ENCODE results near the gene EGFL7. TPM values are rescaled to one million over a fixed set of nuclear protein-coding genes. Genes with fewer than 3 reads are reported as not detected.

EGFL7 gene
- total RNA-seq, 1 donor from 2014 or later = 7.0 TPM

- peaks cover 7% of the 10 kb centered on the region for H3K4me1 Mint-ChIP-seq (ENCODE audit: low read depth)
- H3K27me3 Mint-ChIP-seq (ENCODE audit: low read depth) = no peaks in the 10 kb centered on the region
- no peak for DNase-seq (ENCODE audit: low spot score)
- no peak overlapping the region for H3K4me3 Mint-ChIP-seq (ENCODE audit: unreplicated experiment)
- H3K36me3 Mint-ChIP-seq (ENCODE audit: low read depth) = no peaks in the 10 kb centered on the region
- no peaks in the 10 kb centered on the region for H3K9me3 Mint-ChIP-seq (ENCODE audit: low read depth)
- TF ChIP-seq, protein P1, sequence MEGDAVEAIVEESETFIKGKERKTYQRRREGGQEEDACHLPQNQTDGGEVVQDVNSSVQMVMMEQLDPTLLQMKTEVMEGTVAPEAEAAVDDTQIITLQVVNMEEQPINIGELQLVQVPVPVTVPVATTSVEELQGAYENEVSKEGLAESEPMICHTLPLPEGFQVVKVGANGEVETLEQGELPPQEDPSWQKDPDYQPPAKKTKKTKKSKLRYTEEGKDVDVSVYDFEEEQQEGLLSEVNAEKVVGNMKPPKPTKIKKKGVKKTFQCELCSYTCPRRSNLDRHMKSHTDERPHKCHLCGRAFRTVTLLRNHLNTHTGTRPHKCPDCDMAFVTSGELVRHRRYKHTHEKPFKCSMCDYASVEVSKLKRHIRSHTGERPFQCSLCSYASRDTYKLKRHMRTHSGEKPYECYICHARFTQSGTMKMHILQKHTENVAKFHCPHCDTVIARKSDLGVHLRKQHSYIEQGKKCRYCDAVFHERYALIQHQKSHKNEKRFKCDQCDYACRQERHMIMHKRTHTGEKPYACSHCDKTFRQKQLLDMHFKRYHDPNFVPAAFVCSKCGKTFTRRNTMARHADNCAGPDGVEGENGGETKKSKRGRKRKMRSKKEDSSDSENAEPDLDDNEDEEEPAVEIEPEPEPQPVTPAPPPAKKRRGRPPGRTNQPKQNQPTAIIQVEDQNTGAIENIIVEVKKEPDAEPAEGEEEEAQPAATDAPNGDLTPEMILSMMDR (IDR thresholded peaks at IDR 0.05) = no peak
- H3K27ac Mint-ChIP-seq (ENCODE audit: unreplicated experiment) = no peak overlapping the region
These were observed 27.5 kb downstream of the EGFL7 start for GRCh38 chr9:136690104-136690805.

- TF ChIP-seq, protein P1 (IDR thresholded peaks at IDR 0.05) = no peak
- no peaks in the 10 kb centered on the region for H3K36me3 Mint-ChIP-seq (ENCODE audit: low read depth)
- DNase-seq (ENCODE audit: low spot score) = no peak
- H3K9me3 Mint-ChIP-seq (ENCODE audit: low read depth) = no peaks in the 10 kb centered on the region
- H3K4me3 Mint-ChIP-seq (ENCODE audit: unreplicated experiment) = no peak overlapping the region
- no peaks in the 10 kb centered on the region for H3K27me3 Mint-ChIP-seq (ENCODE audit: low read depth)
- H3K27ac Mint-ChIP-seq (ENCODE audit: unreplicated experiment) = no peak overlapping the region
- peaks cover 5% of the 10 kb centered on the region for H3K4me1 Mint-ChIP-seq (ENCODE audit: low read depth)
These were observed 28.1 kb downstream of the EGFL7 start for GRCh38 chr9:136690806-136691261.

- H3K9me3 Mint-ChIP-seq (ENCODE audit: low read depth) = no peaks in the 10 kb centered on the region
- TF ChIP-seq, protein P1 (IDR thresholded peaks at IDR 0.05) = no peak
- H3K27ac Mint-ChIP-seq (ENCODE audit: unreplicated experiment) = no peak overlapping the region
- H3K36me3 Mint-ChIP-seq (ENCODE audit: low read depth) = no peaks in the 10 kb centered on the region
- no peaks in the 10 kb centered on the region for H3K27me3 Mint-ChIP-seq (ENCODE audit: low read depth)
- DNase-seq (ENCODE audit: low spot score) = no peak
- H3K4me1 Mint-ChIP-seq (ENCODE audit: low read depth) = no peaks in the 10 kb centered on the region
- H3K4me3 Mint-ChIP-seq (ENCODE audit: unreplicated experiment) = no peak overlapping the region
These were observed 28.8 kb downstream of the EGFL7 start for GRCh38 chr9:136691316-136692184.

- DNase-seq (ENCODE audit: low spot score) = no peak
- Mint-ChIP-seq H3K27me3 (ENCODE audit: low read depth) (peaks cover 2% of the 10 kb centered on the region), H3K4me1 (ENCODE audit: low read depth) (no peaks in the 10 kb centered on the region), H3K9me3 (ENCODE audit: low read depth) (no peaks in the 10 kb centered on the region), H3K4me3 (ENCODE audit: unreplicated experiment) (no peak overlapping the region), H3K27ac (ENCODE audit: unreplicated experiment) (no peak overlapping the region), H3K36me3 (ENCODE audit: low read depth) (no peaks in the 10 kb centered on the region)
- TF ChIP-seq, protein P1 (IDR thresholded peaks at IDR 0.05) = no peak
These were observed 29.7 kb downstream of the EGFL7 start for GRCh38 chr9:136692185-136693134.
